Natural killer cell (primary cell): ENCODE measurements around the gene HMGCS2. TPM values are rescaled to one million over a fixed set of nuclear protein-coding genes. Genes with fewer than 3 reads are reported as not detected.

Experiments used
- ATAC-seq, 3 donors: fragments of 150-1000 bp in 2 of 3; fragments of 200-7000 bp in 1 of 3; cut with Tn5 transposase; 1 replicate in 1 of 3; 2 replicates in 2 of 3; pipeline ENCODE4 v1.10.0; 2021; ENCODE audit warnings: mild to moderate bottlenecking in 2 of 3, moderate library complexity in 2 of 3
- DNase-seq, 2 donors: peaks; one replicate each; pipeline versions ENCODE4 v3.0.0 to v3.0.0-alpha.2; 2013 to 2021; ENCODE audit warnings: mixed read lengths in 1 of 2
- H3K27ac ChIP-seq: one replicate; pipeline ENCODE4 v1.5.1; 2013; ENCODE audit warnings: mild to moderate bottlenecking, low read length
- H3K27me3 ChIP-seq: one replicate; pipeline ENCODE4 v1.6.1; 2013; ENCODE audit warnings: low read length; ENCODE audit not compliant: control insufficient read depth, insufficient read depth
- H3K36me3 ChIP-seq: one replicate; pipeline ENCODE4 v1.6.1; 2013; ENCODE audit warnings: low read length; ENCODE audit not compliant: control insufficient read depth, insufficient read depth
- H3K4me1 ChIP-seq: one replicate; pipeline ENCODE4 v1.6.1; 2013; ENCODE audit warnings: low read length; ENCODE audit not compliant: control insufficient read depth, insufficient read depth
- H3K4me3 ChIP-seq: one replicate; pipeline ENCODE4 v1.5.1; 2013; ENCODE audit warnings: low read length
- H3K9me3 ChIP-seq: one replicate; pipeline ENCODE4 v1.6.1; 2013; ENCODE audit warnings: low read length; ENCODE audit not compliant: control insufficient read depth, insufficient read depth
- H3K27ac Mint-ChIP-seq, 2 donors: one replicate each; pipeline ENCODE4 v1.8.0; 2022; ENCODE audit warnings: mild to moderate bottlenecking in 2 of 2, mixed read lengths in 2 of 2, moderate library complexity in 1 of 2
- H3K27me3 Mint-ChIP-seq, 2 donors: one replicate each; pipeline ENCODE4 v1.8.0; 2022; ENCODE audit warnings: low read depth in 2 of 2, mixed read lengths in 2 of 2
- H3K36me3 Mint-ChIP-seq: one replicate; pipeline ENCODE4 v1.8.0; 2022; ENCODE audit warnings: mixed read lengths
- H3K4me1 Mint-ChIP-seq, 2 donors: one replicate each; pipeline ENCODE4 v1.8.0; 2022; ENCODE audit warnings: mixed read lengths in 2 of 2
- H3K4me3 Mint-ChIP-seq: one replicate; pipeline ENCODE4 v1.8.0; 2022; ENCODE audit warnings: mild to moderate bottlenecking, moderate library complexity, mixed read lengths
- H3K9me3 Mint-ChIP-seq, 2 donors: one replicate each; pipeline ENCODE4 v1.8.0; 2022; ENCODE audit warnings: mixed read lengths in 2 of 2
- CTCF ChIP-seq: fragments of 200-600 bp; IDR thresholded peaks from one replicate; pipeline ENCODE4 v1.8.0; 2022; ENCODE audit warnings: antibody characterized with exemption
- WGBS: methylation state at CpG from one replicate; pipeline ENCODE4 v1.1.7; 2013; ENCODE audit warnings: missing lambda C conversion rate; ENCODE audit not compliant: insufficient coverage; 5-methylcytosine and 5-hydroxymethylcytosine counted together
- intact Hi-C: fragments of 100-400 bp; cut with micrococcal nuclease; formaldehyde crosslinking; loops from one replicate; pipeline ENCODE4 v1.14.2; 2022
- total RNA-seq, 4 donors: library from RNA; stranded (reverse); fragments of 120-200 nt in 1 of 4; gene quantifications; one replicate each; pipeline versions ENCODE4 v1.2.3 to v1.2.4, GENCODE V29; 2013 to 2022

The HMGCS2 gene
- total RNA-seq, 3 donors from 2014 or later (not counting 1 experiment from before 2014, with no cell fraction given) = not detected

GRCh38 chr1:119737040-119737682 is 31.5 kb downstream of the HMGCS2 start:
- H3K36me3 ChIP-seq = no peaks in the 10 kb centered on the region
- H3K4me1 Mint-ChIP-seq = no peaks in the 10 kb centered on the region
- H3K9me3 ChIP-seq = no peaks in the 10 kb centered on the region
- H3K27me3 ChIP-seq = no peaks in the 10 kb centered on the region
- TF ChIP-seq CTCF = no peak
- DNase-seq (no peak), ATAC-seq (no peak)
- no peaks in the 10 kb centered on the region for H3K4me1 ChIP-seq
- H3K4me3 ChIP-seq = no peak overlapping the region
- intact Hi-C loops = no loop called here
- no peak overlapping the region for H3K27ac ChIP-seq
- no peaks in the 10 kb centered on the region for H3K9me3 Mint-ChIP-seq
- no peaks in the 10 kb centered on the region for H3K27me3 Mint-ChIP-seq
- WGBS = 72% methylated on average over 15 of the region's 16 CpGs
- no peak overlapping the region for H3K27ac Mint-ChIP-seq
- H3K36me3 Mint-ChIP-seq = no peaks in the 10 kb centered on the region
- no peak overlapping the region for H3K4me3 Mint-ChIP-seq

- H3K36me3 Mint-ChIP-seq = no peaks in the 10 kb centered on the region
- H3K4me3 ChIP-seq = no peak overlapping the region
- no peaks in the 10 kb centered on the region for H3K9me3 Mint-ChIP-seq
- H3K4me1 ChIP-seq = no peaks in the 10 kb centered on the region
- H3K27me3 ChIP-seq = no peaks in the 10 kb centered on the region
- no peaks in the 10 kb centered on the region for H3K9me3 ChIP-seq
- no peak overlapping the region for H3K27ac Mint-ChIP-seq
- no peaks in the 10 kb centered on the region for H3K4me1 Mint-ChIP-seq
- no peak overlapping the region for H3K4me3 Mint-ChIP-seq
- H3K27ac ChIP-seq = no peak overlapping the region
- ATAC-seq (no peak), DNase-seq (no peak)
- H3K27me3 Mint-ChIP-seq = no peaks in the 10 kb centered on the region
- 92% methylated on average over 2 of the region's 2 CpGs for WGBS
- no peak for TF ChIP-seq CTCF
- intact Hi-C loops = no loop called here
- no peaks in the 10 kb centered on the region for H3K36me3 ChIP-seq
Observed at GRCh38 chr1:119736649-119737039, 32.1 kb downstream of the HMGCS2 start.

GRCh38 chr1:119735217-119735616 is 33.5 kb downstream of the HMGCS2 start:
- intact Hi-C loops = no loop called here
- Mint-ChIP-seq H3K36me3 (no peaks in the 10 kb centered on the region), H3K27me3 (no peaks in the 10 kb centered on the region), H3K27ac (no peak overlapping the region), H3K4me3 (no peak overlapping the region), H3K9me3 (no peaks in the 10 kb centered on the region), H3K4me1 (no peaks in the 10 kb centered on the region)
- Histone ChIP-seq H3K27ac (no peak overlapping the region), H3K36me3 (no peaks in the 10 kb centered on the region), H3K27me3 (no peaks in the 10 kb centered on the region), H3K4me1 (no peaks in the 10 kb centered on the region), H3K9me3 (no peaks in the 10 kb centered on the region), H3K4me3 (no peak overlapping the region)
- DNase-seq (no peak), ATAC-seq (no peak)
- TF ChIP-seq CTCF = no peak
- 95% methylated on average over 14 of the region's 14 CpGs for WGBS

GRCh38 chr1:119733754-119734153 is 35.0 kb downstream of the HMGCS2 start:
- no peak for DNase-seq
- H3K4me1 ChIP-seq = no peaks in the 10 kb centered on the region
- Mint-ChIP-seq H3K27me3 (no peaks in the 10 kb centered on the region), H3K4me3 (no peak overlapping the region), H3K27ac (no peak overlapping the region), H3K4me1 (no peaks in the 10 kb centered on the region), H3K36me3 (no peaks in the 10 kb centered on the region), H3K9me3 (no peaks in the 10 kb centered on the region)
- no peak overlapping the region for H3K27ac ChIP-seq
- no peaks in the 10 kb centered on the region for H3K9me3 ChIP-seq
- no peak for ATAC-seq
- H3K36me3 ChIP-seq = no peaks in the 10 kb centered on the region
- WGBS = 76% methylated on average over 2 of the region's 3 CpGs
- intact Hi-C loops = no loop called here
- no peak for TF ChIP-seq CTCF
- no peak overlapping the region for H3K4me3 ChIP-seq
- H3K27me3 ChIP-seq = no peaks in the 10 kb centered on the region
